ENCODE data around the gene TCP11L1.
"Not testable (repeated sequence)": the region's sequence is repeated elsewhere in the genome, so short reads cannot be mapped to it uniquely, and the experiment has no call there.

Gene TCP11L1

DNA sequence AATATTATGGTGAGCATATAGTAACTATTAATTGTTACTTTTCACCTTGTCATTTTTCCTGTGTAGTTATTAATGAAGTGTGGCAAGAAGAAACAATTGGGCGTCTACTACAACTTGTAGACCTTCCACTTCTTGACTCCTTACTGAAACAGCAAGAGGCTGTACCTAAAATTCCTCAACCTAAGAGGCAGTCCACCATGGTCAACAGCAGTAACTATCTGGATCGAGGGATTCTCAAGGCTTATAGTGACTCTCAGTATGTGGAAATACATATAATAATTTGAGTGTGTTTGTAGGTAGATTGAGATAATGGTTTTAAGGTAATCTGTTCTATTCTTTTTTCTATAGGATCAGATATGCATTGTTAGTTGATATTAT, 10.8 kb upstream of the TCP11L1 start:
- H3K27ac ChIP-seq (ENCODE audit: extremely low read depth, low read depth, low read length) = no peak overlapping the region

DNA sequence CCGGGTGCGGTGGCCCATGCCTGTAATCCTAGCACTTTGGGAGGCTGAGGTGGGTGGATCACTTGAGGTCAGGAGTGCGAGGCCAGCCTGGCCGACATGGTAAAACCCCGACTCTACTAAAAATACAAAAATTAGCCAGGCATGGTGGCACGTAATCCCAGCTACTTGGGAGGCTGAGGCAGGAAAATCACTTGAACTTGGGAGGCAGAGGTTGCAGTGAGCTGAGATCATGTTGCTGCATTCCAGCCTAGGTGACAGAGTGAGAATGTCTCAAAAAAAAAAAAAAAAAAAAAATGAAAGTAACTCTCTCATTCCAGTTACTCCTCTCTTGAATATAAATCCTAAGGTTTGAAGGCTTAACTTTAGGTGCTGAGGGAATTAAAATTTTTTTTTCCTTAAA, 10.2 kb upstream of the TCP11L1 start:
- ChIA-PET CTCF (interaction anchor here (0.6 to 1.2 kb wide), 5 partner anchors 34 to 1538 kb away, joined by 3 read pairs; no protein-coding TSS in a partner anchor), POLR2A (interaction anchor here (1.4 kb wide), 1 partner anchor 11 kb away, joined by 3 read pairs; no protein-coding TSS in a partner anchor)
- H3K36me3 ChIP-seq (ENCODE audit: control insufficient read depth in 2 of 2, insufficient read depth in 1 of 2, low read length in 2 of 2) = peaks cover 4 to 24% of the 10 kb centered on the region in 2 experiments; a peak in 2 of 3 replicates

More for the DNA sequence above, 10.8 kb upstream of the TCP11L1 start:
- POLR2A ChIA-PET = no interaction called here
- Histone ChIP-seq H3K4me3 (ENCODE audit: low read depth, low read length) (no peak overlapping the region), H3K9me3 (ENCODE audit: control insufficient read depth, insufficient read depth, low read depth, low read length) (no peaks in the 10 kb centered on the region), H3K36me3 (ENCODE audit: control insufficient read depth in 2 of 2, insufficient read depth in 1 of 2, low read length in 2 of 2) (peaks cover 4 to 21% of the 10 kb centered on the region in 2 experiments; a peak in 2 of 3 replicates), H3K4me1 (ENCODE audit: control insufficient read depth, insufficient read depth, low read length) (no peaks in the 10 kb centered on the region)
- CTCF ChIA-PET = interaction anchor here (0.7 to 1.2 kb wide), 2 partner anchors 135 to 782 kb away, joined by 3 read pairs; no protein-coding TSS in a partner anchor
- TF ChIP-seq ZNF624 (tag by site-specific recombination; IDR thresholded peaks at IDR 0.05) = no peak
- TF ChIP-seq ZNF16 (tag by site-specific recombination; IDR thresholded peaks at IDR 0.05; ENCODE audit: low read depth) = no peak
- TF ChIP-seq, protein P1, sequence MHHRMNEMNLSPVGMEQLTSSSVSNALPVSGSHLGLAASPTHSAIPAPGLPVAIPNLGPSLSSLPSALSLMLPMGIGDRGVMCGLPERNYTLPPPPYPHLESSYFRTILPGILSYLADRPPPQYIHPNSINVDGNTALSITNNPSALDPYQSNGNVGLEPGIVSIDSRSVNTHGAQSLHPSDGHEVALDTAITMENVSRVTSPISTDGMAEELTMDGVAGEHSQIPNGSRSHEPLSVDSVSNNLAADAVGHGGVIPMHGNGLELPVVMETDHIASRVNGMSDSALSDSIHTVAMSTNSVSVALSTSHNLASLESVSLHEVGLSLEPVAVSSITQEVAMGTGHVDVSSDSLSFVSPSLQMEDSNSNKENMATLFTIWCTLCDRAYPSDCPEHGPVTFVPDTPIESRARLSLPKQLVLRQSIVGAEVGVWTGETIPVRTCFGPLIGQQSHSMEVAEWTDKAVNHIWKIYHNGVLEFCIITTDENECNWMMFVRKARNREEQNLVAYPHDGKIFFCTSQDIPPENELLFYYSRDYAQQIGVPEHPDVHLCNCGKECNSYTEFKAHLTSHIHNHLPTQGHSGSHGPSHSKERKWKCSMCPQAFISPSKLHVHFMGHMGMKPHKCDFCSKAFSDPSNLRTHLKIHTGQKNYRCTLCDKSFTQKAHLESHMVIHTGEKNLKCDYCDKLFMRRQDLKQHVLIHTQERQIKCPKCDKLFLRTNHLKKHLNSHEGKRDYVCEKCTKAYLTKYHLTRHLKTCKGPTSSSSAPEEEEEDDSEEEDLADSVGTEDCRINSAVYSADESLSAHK (tag by site-specific recombination; IDR thresholded peaks at IDR 0.05) = no peak
- TF ChIP-seq GLI4 (tag by site-specific recombination; IDR thresholded peaks at IDR 0.05) = no peak
- TF ChIP-seq OVOL3 (tag by site-specific recombination; IDR thresholded peaks at IDR 0.05) = no peak
- no peak for TF ChIP-seq ZBTB7A (tag by site-specific recombination; IDR thresholded peaks at IDR 0.05; ENCODE audit: low read depth)
- TF ChIP-seq ZNF48 (tag by site-specific recombination; IDR thresholded peaks at IDR 0.05) = no peak
- no peak for TF ChIP-seq ZNF621 (tag by site-specific recombination; IDR thresholded peaks at IDR 0.05)
- TF ChIP-seq SP3 (tag by site-specific recombination; IDR thresholded peaks at IDR 0.05) = no peak
- TF ChIP-seq, protein P2, sequence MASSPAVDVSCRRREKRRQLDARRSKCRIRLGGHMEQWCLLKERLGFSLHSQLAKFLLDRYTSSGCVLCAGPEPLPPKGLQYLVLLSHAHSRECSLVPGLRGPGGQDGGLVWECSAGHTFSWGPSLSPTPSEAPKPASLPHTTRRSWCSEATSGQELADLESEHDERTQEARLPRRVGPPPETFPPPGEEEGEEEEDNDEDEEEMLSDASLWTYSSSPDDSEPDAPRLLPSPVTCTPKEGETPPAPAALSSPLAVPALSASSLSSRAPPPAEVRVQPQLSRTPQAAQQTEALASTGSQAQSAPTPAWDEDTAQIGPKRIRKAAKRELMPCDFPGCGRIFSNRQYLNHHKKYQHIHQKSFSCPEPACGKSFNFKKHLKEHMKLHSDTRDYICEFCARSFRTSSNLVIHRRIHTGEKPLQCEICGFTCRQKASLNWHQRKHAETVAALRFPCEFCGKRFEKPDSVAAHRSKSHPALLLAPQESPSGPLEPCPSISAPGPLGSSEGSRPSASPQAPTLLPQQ (tag by site-specific recombination; IDR thresholded peaks at IDR 0.05) = no peak
- no peak for TF ChIP-seq RBAK (tag by site-specific recombination; IDR thresholded peaks at IDR 0.05)
- TF ChIP-seq, protein P3, sequence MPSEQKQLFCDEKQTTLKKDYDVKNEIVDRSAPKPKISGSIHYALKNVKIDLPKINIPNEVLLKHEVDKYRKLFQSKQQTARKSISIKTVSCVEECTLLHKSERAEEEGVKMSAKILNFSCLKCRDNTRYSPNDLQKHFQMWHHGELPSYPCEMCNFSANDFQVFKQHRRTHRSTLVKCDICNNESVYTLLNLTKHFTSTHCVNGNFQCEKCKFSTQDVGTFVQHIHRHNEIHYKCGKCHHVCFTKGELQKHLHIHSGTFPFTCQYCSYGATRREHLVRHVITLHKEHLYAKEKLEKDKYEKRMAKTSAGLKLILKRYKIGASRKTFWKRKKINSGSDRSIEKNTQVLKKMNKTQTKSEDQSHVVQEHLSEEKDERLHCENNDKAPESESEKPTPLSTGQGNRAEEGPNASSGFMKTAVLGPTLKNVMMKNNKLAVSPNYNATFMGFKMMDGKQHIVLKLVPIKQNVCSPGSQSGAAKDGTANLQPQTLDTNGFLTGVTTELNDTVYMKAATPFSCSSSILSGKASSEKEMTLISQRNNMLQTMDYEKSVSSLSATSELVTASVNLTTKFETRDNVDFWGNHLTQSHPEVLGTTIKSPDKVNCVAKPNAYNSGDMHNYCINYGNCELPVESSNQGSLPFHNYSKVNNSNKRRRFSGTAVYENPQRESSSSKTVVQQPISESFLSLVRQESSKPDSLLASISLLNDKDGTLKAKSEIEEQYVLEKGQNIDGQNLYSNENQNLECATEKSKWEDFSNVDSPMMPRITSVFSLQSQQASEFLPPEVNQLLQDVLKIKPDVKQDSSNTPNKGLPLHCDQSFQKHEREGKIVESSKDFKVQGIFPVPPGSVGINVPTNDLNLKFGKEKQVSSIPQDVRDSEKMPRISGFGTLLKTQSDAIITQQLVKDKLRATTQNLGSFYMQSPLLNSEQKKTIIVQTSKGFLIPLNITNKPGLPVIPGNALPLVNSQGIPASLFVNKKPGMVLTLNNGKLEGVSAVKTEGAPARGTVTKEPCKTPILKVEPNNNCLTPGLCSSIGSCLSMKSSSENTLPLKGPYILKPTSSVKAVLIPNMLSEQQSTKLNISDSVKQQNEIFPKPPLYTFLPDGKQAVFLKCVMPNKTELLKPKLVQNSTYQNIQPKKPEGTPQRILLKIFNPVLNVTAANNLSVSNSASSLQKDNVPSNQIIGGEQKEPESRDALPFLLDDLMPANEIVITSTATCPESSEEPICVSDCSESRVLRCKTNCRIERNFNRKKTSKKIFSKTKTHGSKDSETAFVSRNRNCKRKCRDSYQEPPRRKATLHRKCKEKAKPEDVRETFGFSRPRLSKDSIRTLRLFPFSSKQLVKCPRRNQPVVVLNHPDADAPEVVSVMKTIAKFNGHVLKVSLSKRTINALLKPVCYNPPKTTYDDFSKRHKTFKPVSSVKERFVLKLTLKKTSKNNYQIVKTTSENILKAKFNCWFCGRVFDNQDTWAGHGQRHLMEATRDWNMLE (tag by site-specific recombination; conservative IDR thresholded peaks at IDR 0.05; ENCODE audit: low read depth) = no peak
- TF ChIP-seq ZNF747 (tag by site-specific recombination; IDR thresholded peaks at IDR 0.05) = no peak

More for the DNA sequence above, 10.2 kb upstream of the TCP11L1 start:
- not testable (repeated sequence) for H3K4me3 ChIP-seq (ENCODE audit: low read depth, low read length); H3K4me1 ChIP-seq (ENCODE audit: control insufficient read depth, insufficient read depth, low read length); H3K27ac ChIP-seq (ENCODE audit: extremely low read depth, low read depth, low read length); H3K9me3 ChIP-seq (ENCODE audit: control insufficient read depth, insufficient read depth, low read depth, low read length)
